ENCODE data around the gene TRIM7.
"Not testable (repeated sequence)": the region's sequence is repeated elsewhere in the genome, so short reads cannot be mapped to it uniquely, and the experiment has no call there.

Gene TRIM7

DNA sequence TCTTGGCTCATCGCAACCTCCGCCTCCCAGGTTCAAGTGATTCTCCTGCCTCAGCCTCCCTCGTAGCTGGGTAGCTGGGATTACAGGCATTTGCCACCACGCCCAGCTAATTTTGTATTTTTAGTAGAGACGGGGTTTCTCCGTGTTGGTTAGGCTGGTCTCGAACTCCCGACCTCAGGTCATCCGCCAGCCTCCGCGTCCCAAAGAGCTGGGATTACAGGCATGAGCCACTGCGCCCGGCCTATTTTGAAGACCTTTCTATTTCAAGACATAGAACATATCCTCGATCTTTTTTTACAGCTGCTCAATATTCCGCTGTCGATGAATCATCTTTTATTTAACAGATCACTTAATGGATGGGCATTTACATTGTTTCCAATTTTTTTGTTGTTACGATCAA lies 5.7 kb upstream of the TRIM7 start:
- DNase-seq = not testable (repeated sequence)

DNA sequence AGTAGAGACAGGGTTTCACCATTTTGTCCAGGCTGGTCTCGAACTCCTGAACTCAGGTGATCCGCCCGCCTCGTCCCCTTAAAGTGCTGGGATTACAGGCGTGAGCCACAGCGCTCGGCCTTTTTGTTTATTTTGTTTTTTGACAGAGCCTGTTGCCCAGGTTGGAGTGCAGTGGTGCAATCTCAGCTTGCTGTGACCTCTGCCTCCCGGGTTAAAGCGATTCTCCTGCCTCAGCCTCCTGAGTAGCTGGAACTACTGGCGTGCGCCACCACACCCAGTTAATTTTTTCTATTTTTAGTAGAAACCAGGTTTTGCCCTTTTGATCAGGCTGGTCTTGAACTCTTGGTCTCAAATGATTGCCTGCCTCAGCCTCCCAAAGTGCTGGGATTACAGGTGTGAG lies 5.2 kb upstream of the TRIM7 start:
- DNase-seq = not testable (repeated sequence)

DNA sequence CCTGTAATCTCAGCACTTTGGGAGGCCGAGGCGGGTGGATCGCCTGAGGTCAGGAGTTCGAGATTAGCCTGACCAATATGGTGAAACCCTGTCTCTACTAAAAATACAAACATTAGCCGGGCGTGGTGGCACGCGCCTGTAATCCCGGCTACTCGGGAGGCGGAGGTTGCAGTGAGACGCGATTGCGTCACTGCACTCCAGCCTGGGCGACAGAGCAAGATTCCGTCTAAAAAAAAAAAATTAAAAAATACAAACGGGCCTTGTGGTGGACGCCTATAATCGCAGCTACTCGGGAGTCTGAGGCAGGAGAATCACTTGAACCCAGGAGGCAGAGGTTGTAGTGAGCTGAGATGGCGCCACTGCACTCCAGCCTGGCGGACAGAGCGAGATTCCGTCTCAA lies 4.0 kb upstream of the TRIM7 start:
- not testable (repeated sequence) for DNase-seq

DNA sequence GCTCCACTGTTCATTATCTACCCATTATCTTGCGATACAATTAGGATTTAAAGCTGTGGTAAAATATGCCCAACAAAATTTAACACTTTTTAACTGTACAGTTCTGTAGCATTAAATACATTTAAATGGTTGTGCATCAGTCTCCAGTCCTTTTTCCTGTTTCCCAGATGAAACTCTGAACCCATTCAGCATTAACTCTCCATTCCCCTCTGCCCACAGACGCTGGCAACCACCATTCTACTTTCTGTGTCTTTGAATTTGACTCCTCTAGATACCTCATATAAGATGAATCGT lies 2.9 kb upstream of the TRIM7 start:
- DNase-seq = no peak

DNA sequence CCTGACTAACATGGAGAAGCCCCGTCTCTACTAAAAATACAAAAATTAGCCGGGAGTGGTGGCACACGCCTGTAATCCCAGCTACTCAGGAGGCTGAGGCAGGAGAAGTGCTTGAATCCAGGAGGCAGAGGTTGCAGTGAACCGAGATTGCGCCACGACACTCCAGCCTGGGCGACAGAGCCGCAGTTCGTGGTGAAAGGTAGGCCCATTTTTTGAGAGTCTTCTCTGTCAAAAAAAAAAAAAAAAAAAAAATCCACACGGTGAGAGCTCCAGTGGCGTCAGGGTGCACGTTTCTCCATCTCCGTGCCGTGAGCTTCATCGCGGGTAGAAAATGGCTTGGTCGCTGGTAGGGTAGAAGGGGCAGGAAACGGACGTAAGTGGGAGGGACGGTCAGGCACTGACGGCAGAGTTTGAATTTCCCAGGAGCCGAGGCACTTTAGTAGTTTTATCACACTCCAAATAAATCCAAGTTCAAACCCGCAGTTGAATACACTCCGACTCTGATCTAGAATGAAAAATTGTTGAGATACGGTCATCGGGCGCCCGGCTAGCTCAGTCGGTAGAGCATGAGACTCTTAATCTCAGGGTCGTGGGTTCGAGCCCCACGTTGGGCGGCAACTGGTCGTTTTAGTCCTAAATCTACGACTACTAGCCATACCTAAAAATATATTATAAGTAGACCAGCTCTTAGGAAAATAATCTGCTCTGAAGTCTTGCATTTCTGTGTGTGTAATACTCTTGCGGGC lies 2.4 kb upstream of the TRIM7 start:
- DNase-seq = peak; percentile 93

DNA sequence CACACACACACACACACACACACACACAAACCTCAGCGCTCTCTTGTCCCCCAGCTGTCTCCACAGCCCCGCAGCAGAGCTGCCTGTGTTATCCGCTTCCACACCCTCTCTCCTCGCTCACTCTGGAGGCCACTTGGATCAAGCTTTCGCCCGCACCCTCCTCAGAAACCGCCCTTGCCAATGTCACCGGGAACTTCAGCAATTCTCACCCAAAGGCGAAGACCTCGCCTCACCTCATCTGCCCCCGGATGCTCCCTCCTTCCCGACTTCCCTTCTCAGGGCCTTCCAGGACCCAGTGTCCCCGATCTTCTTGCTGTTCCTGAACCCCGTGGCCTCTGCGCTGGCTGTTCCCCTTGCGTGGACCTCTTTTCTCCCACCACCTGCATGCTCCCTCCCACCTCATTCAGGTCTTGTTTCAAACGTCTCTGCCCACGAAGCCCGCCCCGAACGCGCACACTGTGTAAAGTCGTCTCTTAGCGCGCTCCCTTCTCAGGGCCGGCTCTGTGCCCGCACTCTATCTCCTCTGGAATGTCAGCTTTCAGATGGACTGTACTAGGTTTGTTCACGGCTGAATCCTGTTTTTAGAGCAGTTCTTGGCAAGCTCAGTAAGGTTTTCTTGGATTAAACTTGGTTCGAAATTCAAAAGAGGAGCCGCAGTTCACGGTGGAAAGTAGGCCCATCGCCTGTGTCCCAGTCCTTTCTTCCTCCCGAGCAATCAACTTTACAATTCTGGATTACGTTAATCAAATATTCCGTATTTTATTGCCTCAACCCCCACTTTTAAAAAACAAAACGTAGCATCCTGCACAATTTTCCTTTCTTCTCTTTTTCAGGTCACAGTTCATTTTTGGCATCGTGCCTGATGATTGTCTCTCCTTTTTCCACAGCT lies 1.0 kb upstream of the TRIM7 start:
- DNase-seq = no peak

DNA sequence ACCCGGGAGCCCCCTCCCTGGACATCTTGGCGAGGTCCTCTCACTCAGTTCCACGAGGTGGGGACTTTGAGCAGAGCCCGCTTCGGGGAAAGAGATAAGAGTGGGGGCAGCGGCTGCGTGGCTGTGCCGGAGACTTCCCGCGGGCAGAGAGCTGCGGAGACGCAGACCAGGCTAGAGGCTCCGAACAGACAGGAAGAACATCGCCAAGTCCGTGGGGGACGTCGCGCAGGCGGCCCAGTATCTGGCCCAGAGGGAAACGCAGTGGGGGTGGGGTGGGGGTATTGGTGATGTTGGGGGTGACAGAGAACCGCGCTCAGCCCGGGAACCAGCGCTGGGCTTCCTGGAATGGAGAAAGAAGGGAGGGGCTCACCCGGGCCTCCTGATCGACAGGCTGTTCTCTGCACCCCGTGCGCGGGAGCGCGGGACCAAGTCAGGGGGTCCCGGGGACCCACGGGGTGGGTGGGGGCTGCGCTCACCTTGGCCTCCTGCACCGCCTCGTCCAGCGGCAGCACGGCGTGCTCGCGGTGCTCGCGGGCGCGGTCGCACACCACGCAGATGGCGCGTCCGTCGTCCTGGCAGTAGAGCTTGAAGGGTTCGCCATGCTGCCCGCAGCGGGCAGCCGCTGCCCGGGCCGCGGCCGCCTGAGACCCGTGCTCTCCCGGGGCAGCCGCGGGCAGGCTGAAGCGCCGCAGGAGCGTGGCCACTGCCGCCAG lies 727 bp downstream of the TRIM7 start:
- DNase-seq = no peak

DNA sequence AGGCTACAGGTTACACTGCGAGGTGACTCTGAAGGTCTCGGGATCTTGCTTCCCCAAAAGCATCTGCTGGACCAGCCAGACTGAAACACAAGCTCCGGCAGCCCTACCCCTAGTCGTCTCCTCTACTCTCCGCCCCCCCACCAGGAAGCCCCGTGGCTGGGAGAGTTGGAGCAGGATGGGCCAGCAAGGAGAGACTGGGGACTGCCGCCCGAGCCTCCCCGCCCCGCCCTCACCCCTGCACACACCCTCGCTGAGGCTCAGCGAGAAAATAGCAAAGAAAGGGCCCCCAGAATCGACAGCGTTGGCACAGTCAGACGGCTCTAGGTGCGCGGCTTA lies 1.3 kb downstream of the TRIM7 start:
- no peak for DNase-seq

DNA sequence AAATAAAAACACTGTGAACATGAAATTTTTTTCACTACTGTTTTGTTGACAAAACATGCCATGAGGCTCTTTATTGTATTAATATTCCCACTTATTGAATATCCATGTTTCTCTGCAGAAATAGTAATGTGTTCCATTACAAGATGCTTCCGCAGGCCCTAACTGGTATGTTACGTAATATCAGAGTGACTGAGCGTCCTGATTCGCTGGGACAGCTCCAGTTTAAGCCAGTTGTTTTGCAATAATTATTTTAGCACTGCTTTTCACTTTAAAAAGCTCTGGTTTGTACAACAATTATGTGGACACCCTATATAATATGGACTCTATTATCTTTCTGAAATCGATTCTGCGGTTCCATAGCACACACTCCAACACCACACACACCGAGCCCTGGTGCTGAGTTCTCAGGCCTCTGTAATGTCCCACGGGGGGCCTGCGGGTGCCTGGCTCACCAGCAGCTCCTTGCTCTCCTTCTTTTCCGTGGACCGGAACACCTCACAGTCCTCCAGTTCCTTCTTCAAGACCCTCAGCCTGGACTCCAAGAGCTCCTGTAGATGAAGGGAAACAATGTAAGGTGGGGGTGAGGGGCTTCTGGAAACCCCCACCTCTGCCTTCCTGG lies 1.8 kb downstream of the TRIM7 start:
- DNase-seq = no peak

DNA sequence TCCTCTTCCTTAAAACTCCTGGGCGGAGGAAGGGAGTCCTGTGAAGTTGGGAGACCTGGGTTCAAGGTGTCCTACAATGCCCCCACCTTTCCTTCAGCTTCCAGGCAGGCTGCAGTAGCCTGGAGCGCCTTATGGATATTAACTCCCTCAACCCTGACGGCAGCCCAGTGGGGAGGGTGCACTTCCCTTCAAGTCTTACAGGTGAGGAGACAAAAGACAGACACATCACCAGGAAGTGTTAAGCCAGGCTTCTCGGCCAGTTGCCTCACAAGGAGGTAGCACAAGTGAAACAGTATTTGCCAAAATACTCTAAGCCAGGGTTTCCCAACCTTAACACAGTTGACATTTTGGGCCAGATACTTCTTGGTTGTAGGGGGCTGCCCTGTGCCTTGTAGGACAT lies 4.2 kb downstream of the TRIM7 start:
- no peak for DNase-seq

DNA sequence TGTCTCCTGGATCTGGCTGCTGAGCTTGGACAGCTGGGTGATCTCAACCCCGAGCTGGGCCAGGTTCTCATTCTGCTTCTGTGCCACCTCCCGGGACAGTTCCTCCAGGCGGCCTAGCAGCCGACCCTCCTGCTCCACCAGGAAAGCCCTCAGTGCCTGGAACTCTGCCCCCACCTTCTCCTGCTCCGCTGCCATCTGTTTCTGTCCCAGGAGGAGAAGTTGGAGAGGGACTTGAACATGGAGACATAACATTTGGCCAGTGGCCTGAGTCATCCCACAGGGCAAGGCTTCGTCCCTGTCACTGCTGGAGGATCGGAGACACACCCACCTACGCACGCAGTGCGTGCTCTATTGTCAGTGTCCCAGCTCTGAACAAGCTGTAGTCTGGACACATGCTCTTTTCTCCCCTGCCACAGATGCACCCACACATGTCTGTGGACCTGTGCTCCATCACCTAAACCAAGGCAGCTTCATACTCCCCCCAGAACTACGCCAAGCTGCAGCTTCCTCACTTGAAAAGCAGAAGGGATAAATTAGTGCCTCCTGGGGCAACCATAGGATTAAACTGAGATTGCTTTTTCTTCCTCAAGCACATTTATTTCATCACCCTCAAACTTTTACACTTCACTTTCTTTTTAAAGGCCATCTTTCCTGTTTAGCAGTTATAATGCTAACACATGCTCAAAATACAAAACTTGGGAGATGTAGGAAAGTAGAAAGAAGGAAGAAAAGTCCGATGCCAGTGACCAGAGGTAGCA lies 4.9 kb downstream of the TRIM7 start:
- DNase-seq = no peak

DNA sequence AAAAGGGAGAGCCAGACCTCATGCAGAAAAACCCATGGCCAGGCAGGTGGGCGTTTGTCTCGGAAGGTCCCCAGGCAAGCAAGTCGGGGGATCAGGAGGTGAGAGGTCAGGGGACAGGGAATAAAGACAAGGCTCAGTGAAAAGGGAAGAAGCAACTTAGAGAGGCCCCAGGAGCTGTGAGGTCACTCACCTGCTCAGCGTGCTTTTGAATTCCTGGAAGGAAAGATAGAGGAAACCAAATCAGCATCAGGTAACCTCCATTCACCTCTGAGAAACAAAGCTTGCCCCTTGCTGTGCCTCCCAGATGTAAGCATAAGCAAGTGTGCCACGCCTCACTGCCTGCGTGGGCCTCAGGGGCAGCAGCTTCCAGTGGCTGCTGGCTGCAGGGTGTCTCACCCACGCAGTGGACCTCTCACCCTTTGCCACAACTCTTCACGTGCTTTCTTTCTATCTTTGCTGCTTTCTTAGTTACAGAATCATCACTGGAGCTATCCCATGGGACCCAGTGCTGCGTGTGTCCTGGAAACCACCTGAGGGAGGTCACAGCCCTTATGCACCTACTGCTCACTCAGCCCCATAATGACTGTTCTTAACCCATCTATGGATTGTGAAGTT lies 6.0 kb downstream of the TRIM7 start:
- DNase-seq = no peak

DNA sequence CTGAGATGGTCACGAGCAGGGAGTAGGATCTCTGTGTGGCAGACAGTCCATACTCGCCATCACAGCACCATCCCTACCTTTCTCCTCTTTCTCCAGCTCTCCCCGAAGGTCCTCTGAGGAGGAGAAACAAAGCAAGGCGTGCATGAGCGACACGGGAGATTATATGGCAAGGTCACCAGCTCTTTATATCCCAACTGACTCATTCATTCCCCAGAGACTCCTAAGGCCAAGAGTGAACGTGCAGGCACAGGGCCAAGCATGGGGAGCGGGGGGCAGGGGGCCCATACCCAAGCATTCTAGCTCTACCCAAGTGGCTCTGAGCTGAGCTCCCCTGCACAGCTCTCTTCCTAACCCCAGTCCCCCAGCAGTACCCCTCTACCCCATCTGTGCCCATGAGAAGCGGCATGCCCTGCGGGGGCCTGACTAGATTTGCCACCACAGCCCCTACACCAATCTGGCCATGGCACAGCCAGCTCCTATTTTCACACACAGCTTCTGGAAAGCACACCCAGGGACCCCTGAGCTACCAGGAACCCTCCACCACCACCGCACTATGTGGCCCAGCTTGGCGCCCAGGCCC lies 6.8 kb downstream of the TRIM7 start:
- no peak for DNase-seq

DNA sequence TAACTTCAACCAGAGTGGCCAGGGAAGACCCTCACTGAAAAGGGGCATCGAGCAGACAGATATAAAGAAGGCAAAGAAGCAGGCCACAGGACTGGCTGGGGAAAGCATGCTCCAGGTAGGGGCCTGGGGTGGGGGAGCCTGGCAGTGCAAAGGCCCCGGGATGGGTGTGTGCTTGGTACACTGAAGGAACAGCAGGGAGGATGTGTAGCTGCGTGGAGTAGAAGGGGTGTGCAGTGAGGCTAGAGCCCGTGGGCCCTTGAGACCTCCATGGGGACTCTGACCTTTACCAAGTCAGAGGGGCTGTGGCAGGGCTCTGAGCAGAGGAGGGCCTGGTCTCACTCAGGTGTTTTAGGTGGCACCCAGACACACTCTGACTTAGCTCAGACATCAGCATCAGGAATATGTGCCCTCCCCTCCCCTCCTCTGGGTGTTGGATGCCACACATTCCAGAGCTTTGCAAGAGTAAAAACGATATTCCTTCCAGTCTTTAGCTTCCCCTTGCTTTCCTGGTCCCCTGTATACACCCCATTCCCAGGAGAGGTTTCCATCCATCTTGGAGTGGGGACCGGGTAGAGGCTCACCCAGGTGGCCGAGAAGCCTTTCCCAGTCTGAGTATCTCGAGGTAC lies 7.6 kb downstream of the TRIM7 start:
- DNase-seq = no peak

DNA sequence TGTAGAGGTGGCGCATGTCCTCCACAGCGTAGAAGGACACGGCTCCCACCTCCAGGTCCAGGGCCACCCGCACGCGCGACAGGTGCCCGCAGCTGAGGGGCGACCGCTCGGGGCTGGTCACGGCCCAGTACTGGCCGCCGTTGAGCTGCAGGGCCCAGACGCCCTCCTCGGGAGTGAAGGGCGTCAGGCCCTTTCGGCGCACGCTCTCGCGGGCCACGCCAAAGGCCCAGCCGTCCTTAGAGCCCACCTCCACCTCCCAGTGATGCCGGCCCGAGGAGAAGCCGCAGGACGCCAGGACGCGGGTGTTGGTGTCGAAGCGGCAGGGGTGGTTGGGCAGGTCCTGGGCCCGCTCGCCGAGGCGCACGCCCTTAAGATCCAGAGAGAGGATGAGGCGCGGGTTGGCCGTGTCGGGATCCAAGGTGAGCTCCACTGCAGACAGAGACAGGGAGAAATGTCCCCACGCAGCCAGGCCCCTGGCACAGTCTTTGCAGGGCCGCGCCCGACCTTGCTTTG lies 9.7 kb downstream of the TRIM7 start:
- no peak for DNase-seq

DNA sequence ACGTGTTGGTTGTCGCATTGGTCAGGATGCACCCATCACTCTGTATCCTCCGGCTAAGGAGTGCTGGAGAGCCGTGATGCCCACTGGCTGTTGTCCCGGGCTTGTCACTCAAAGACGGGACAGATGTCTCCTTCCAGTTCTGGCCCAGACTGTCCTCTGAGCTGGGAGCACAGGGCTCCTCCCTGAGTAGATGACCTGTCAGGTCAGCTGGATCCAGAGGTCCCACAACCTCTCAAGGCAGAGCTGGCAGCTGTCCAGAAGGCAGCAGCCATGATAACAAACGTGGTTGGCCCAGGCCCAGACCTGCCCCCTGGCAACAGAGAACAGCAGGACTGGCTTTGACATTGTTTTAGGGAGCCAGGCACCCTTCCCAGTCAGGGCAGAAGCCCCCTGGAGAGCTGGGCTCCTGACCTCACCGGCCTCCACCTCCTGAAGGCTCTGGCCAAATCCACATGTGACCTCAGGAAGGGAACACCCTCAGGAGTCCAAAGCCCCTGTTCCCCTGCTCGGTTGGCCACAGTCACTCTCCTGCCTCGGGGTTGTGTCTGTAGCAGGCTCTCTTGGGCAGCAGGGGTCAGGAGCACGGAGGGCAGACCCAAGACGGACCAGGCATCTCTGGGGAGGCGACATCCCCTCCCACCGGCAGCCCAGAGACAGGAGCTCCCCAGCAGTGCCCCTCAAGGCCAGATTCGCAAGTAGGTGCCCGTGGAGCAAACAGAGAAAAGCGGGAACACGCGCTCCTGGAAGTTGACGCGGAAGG lies 10.3 kb downstream of the TRIM7 start:
- DNase-seq = no peak

DNA sequence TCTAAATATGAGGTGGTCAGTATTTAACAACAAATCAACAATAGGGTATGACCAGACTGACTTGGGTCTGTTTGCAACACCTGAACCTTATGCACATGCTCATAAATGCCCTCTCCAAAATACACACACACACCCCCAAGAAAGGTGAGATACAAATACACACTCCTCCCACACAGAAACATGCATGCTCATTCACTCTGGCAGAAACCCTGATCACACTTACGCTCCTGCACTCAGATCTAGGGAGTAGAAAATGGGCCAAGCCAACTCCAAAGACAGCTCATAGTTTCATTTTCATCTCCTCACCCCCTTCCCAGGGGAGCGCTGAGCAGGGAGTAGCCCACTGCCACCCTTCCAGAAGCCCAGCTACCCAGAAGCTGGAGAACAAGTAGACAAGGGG lies 11.3 kb downstream of the TRIM7 start:
- DNase-seq = no peak

DNA sequence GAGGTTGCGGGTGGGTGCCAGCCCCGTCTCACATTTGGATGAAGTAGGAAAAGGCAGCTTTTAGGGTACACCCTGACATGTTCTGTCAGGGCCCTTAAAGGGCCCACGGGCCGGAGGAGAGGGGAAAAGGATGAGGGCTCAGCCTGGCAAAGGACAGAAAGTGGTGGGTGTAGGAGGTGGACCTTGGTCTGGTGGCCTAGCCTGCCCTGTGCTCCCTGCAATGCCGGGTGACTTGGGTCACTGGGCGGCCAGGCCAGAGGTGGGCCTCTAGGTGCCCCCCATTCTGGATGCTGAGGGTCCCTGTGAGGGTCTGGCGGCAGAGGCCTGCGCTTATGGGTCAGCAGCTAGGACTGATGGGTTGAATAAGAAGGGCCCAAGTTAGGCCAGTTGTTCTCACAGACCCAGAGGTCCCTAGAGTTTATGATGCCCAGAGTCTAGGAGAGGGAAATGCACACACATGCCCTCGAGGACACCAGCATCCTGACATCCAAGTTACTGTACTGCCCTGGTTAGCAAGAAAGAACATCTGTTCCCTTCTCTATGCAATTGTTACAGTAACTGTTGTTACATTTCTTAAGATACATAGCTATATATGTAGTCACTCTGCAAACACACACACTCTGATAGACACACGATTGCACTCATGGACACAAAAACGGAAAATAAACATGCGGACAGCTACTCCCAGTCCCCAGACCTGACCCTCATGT lies 12.5 kb downstream of the TRIM7 start:
- no peak for DNase-seq

DNA sequence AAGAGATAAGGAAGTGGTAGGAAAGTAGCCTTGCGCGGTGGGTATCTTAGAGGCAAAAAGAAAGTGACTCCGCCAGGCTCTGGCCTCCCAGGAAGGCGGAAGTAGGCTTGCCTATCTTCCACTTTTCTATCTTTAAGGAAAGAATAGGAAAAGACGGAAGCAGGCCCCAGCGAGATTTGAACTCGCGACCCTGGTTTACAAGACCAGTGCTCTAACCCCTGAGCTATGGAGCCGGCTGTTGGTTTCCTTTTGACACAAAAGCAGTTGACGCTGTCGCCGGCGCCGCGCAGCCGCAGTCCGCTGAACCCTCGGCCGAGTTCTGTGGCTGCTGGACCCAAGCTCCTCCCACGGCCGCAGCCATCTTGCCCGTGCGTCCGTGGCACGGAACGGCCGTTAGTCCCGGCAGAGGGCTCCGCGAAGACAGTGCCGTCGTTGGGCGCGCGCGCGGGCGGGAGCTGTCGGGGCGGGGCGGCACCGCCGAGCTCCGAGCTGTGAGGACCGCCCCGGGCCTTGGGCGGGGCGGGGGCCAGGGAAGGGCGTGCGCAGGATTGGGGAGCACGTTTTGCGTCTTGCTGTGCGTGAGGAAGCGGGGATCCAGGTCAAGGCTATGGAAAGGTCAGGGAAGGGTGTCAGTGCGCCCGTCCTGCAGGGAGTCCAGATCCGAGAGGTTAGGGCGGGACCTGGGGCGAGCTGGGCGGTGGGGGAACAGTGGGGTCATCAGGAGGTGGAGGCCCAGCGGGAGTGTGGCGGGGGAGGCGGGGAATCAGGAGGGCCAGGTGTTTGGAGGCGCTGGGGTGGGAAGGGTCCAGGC lies 13.3 kb downstream of the TRIM7 start:
- peak; percentile 95 for DNase-seq
